Measurements from ENCODE around the gene CMSS1.

- no peak for TF ChIP-seq CTCF (conservative IDR thresholded peaks at IDR 0.05; ENCODE audit: low read length)
- no peak for TF ChIP-seq EZH2phosphoT487 (IDR thresholded peaks at IDR 0.05; ENCODE audit: borderline replicate concordance)
Measured at GRCh38 chr3:99920481-99921376, 103.1 kb downstream of the CMSS1 start.

All from Loucy (cell line).